Lower leg skin (tissue), 3 donors: Measurements from ENCODE around the gene RAB3IP.

Source experiments
- POLR2A ChIP-seq, 2 donors: fragments of 450-650 bp; IDR thresholded peaks; one replicate each; pipeline ENCODE4 v1.6.1; 2016 to 2017; ENCODE audit warnings: antibody characterized with exemption in 2 of 2, mild to moderate bottlenecking in 1 of 2, moderate library complexity in 1 of 2
- TF ChIP-seq, protein P1 (sequence below), 3 donors: fragments of 450-650 bp; IDR thresholded peaks; one replicate each; pipeline ENCODE4 v1.5.1; 2016; ENCODE audit warnings: antibody characterized with exemption in 3 of 3, mild to moderate bottlenecking in 3 of 3, moderate library complexity in 2 of 3

DNA sequence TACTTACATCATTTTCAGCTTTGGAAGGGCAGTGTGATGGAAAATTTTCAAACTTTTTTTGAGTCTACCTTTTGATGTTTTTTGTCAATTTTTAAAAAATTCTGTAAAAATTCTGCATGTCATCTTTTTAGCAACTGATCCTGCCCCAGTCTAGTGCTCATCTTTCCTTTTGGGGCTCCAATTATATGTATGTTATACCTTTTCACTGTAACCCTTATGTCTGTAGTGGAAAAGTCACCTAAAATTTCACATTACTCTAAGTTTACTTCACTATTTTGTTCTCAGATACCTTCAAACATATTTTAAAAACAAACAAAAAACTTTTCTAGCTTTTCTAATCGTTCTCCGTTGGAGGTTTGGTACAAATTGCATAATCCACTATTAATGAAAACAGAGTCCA, 53.9 kb downstream of the RAB3IP start:
- TF ChIP-seq, protein P1, sequence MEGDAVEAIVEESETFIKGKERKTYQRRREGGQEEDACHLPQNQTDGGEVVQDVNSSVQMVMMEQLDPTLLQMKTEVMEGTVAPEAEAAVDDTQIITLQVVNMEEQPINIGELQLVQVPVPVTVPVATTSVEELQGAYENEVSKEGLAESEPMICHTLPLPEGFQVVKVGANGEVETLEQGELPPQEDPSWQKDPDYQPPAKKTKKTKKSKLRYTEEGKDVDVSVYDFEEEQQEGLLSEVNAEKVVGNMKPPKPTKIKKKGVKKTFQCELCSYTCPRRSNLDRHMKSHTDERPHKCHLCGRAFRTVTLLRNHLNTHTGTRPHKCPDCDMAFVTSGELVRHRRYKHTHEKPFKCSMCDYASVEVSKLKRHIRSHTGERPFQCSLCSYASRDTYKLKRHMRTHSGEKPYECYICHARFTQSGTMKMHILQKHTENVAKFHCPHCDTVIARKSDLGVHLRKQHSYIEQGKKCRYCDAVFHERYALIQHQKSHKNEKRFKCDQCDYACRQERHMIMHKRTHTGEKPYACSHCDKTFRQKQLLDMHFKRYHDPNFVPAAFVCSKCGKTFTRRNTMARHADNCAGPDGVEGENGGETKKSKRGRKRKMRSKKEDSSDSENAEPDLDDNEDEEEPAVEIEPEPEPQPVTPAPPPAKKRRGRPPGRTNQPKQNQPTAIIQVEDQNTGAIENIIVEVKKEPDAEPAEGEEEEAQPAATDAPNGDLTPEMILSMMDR (IDR thresholded peaks at IDR 0.05) = no peak
- TF ChIP-seq POLR2A (IDR thresholded peaks at IDR 0.05) = no peak
